Endothelial cell of umbilical vein (primary cell): ENCODE data around the gene PNMA6F. TPM values are rescaled to one million over a fixed set of nuclear protein-coding genes. Genes with fewer than 3 reads are reported as not detected.
"Not testable (repeated sequence)": the region's sequence is repeated elsewhere in the genome, so short reads cannot be mapped to it uniquely, and the experiment has no call there.

Experiments
- BruUV-seq: library from RNA; stranded (reverse); fragments of 400-500 nt; replicated peaks from 2 replicates; lab custom pipeline; 2021; lab: Mats Ljungman, UMichigan
- CTCF ChIA-PET: fragments of 300-600, 350-600 bp; sonication (Branson Sonifier 250); formaldehyde crosslinking; loops from one replicate; lab custom pipeline; 2021; ENCODE audit warnings: antibody characterized with exemption, inconsistent platforms; lab: Charles Lee
- POLR2A ChIA-PET: fragments of 300-600, 350-600 bp; sonication (Branson Sonifier 250); formaldehyde crosslinking; loops from one replicate; lab custom pipeline; 2021; ENCODE audit warnings: antibody characterized with exemption, inconsistent platforms; lab: Charles Lee
- DNase-seq: peaks from one replicate; pipeline ENCODE4 v3.0.0-alpha.2; 2011; ENCODE audit warnings: low read depth, low spot score
- FAIRE-seq: peaks from 2 replicates; lab custom pipeline; 2011; peaks lifted over from hg19 to GRCh38; lab: Jason Lieb, UNC
- H2AFZ ChIP-seq: 2 replicates; pipeline ENCODE4 v1.6.0; 2012; ENCODE audit warnings: low read depth, low read length, control low read depth, inconsistent platforms
- H3K27ac ChIP-seq: 2 replicates; pipeline ENCODE4 v1.5.1; 2011; ENCODE audit warnings: low read depth, mild to moderate bottlenecking, control low read depth, low read length, moderate library complexity; ENCODE audit not compliant: insufficient read depth
- H3K27me3 ChIP-seq, 2 experiments: 2 replicates each; pipeline versions ENCODE4 v1.6.0 to v1.6.1; 2011; ENCODE audit warnings: low read length in 2 of 2, mixed read lengths in 1 of 2; ENCODE audit not compliant: control insufficient read depth in 2 of 2, insufficient read depth in 2 of 2
- H3K36me3 ChIP-seq, 2 experiments: 2 replicates in 1 of 2; 3 replicates in 1 of 2; pipeline ENCODE4 v1.5.1; 2011; ENCODE audit warnings: low read length in 2 of 2, mild to moderate bottlenecking in 1 of 2, moderate library complexity in 1 of 2; ENCODE audit not compliant: control insufficient read depth in 2 of 2, insufficient read depth in 2 of 2; ENCODE audit errors: extremely low read depth in 1 of 2
- H3K4me1 ChIP-seq: 3 replicates; pipeline ENCODE4 v1.5.1; 2011; ENCODE audit warnings: mild to moderate bottlenecking, low read length; ENCODE audit not compliant: control insufficient read depth, insufficient read depth; ENCODE audit errors: extremely low read depth
- H3K4me2 ChIP-seq: 2 replicates; pipeline ENCODE4 v1.6.1; 2011; ENCODE audit warnings: low read length, control low read depth, mixed read lengths; ENCODE audit not compliant: insufficient read depth
- H3K4me3 ChIP-seq, 3 experiments: fragments of 200-600 bp in 1 of 3; sonication (generic), shearing (Covaris generic) in 1 of 3; replicated peaks in 1 of 3; 2 replicates each; pipeline ENCODE4 v1.5.1; 2011 to 2016; ENCODE audit warnings: control low read depth in 3 of 3, low read length in 3 of 3, mild to moderate bottlenecking in 2 of 3, inconsistent platforms in 1 of 3, low read depth in 1 of 3, moderate library complexity in 1 of 3; ENCODE audit not compliant: insufficient read depth in 1 of 3
- H3K79me2 ChIP-seq: 2 replicates; pipeline ENCODE4 v1.6.0; 2012; ENCODE audit warnings: low read length, inconsistent platforms; ENCODE audit not compliant: control insufficient read depth, insufficient read depth
- H3K9ac ChIP-seq: replicated peaks from 2 replicates; pipeline ENCODE3; 2011; ENCODE audit warnings: low read length, control low read depth; ENCODE audit not compliant: insufficient read depth; ENCODE audit errors: extremely low read depth
- H3K9me1 ChIP-seq: replicated peaks from 3 replicates; pipeline ENCODE4 v1.6.0; 2011; ENCODE audit warnings: mild to moderate bottlenecking, low read length; ENCODE audit not compliant: control insufficient read depth, insufficient read depth; ENCODE audit errors: extremely low read depth
- H3K9me3 ChIP-seq: replicated peaks from 2 replicates; pipeline ENCODE4 v1.5.1; 2012; ENCODE audit warnings: low read length, inconsistent platforms; ENCODE audit not compliant: control insufficient read depth, insufficient read depth
- H4K20me1 ChIP-seq: replicated peaks from 2 replicates; pipeline ENCODE3; 2011; ENCODE audit warnings: mild to moderate bottlenecking, low read length; ENCODE audit not compliant: control insufficient read depth, insufficient read depth; ENCODE audit errors: extremely low read depth
- EZH2 ChIP-seq: IDR thresholded peaks from 2 replicates; pipeline ENCODE4 v1.6.1; 2012; ENCODE audit warnings: borderline replicate concordance, low read depth, mild to moderate bottlenecking, moderate library complexity, low read length, inconsistent platforms; ENCODE audit not compliant: severe bottlenecking
- MYC ChIP-seq: IDR thresholded peaks from one replicate; pipeline ENCODE4 v1.6.1; 2011; ENCODE audit warnings: mild to moderate bottlenecking, low read depth, low read length
- dilution Hi-C: fragments of 300-500 bp; cut with MboI; formaldehyde crosslinking; loops from one replicate; pipeline ENCODE4 v1.15.0; 2019; ENCODE audit warnings: low sequenced_read_pairs; ENCODE audit not compliant: extremely low pct_ligation_motif_present
- intact Hi-C: fragments of 100-400 bp; cut with micrococcal nuclease; formaldehyde crosslinking; loops from one replicate; pipeline ENCODE4 v1.10.0; 2022
- polyA plus RNA-seq, 4 experiments: library from polyadenylated mRNA; depleted of rRNA in 3 of 4; stranded (reverse) in 3 of 4; unstranded in 1 of 4; fragments of >200 nt; gene quantifications; 2 replicates each; pipeline versions ENCODE4 v1.2.1 to v1.2.3, GENCODE V29; 2011 to 2012; ENCODE audit warnings: missing spikeins in 1 of 4
- total RNA-seq: library from RNA; stranded (reverse); gene quantifications from 2 replicates; pipeline ENCODE4 v1.2.3, GENCODE V29; 2021
- TF ChIP-seq, protein P1 (sequence below), 2 donors: IDR thresholded peaks; 1 replicate in 1 of 2; 2 replicates in 1 of 2; pipeline ENCODE4 v1.5.1; 2011; ENCODE audit warnings: low read length in 2 of 2, mild to moderate bottlenecking in 2 of 2, moderate library complexity in 2 of 2, control low read depth in 1 of 2, inconsistent platforms in 1 of 2, low read depth in 1 of 2; ENCODE audit not compliant: insufficient read depth in 1 of 2; ENCODE audit errors: extremely low read depth in 1 of 2
- TF ChIP-seq, protein P2 (sequence below): IDR thresholded peaks from 2 replicates; pipeline ENCODE4 v1.6.1; 2011; ENCODE audit not compliant: insufficient read depth, insufficient read length

The PNMA6F gene
- total and polyA plus RNA-seq, 2 donors (not counting 3 experiments of a cell fraction or from before 2014, with no cell fraction given): not detected

DNA sequence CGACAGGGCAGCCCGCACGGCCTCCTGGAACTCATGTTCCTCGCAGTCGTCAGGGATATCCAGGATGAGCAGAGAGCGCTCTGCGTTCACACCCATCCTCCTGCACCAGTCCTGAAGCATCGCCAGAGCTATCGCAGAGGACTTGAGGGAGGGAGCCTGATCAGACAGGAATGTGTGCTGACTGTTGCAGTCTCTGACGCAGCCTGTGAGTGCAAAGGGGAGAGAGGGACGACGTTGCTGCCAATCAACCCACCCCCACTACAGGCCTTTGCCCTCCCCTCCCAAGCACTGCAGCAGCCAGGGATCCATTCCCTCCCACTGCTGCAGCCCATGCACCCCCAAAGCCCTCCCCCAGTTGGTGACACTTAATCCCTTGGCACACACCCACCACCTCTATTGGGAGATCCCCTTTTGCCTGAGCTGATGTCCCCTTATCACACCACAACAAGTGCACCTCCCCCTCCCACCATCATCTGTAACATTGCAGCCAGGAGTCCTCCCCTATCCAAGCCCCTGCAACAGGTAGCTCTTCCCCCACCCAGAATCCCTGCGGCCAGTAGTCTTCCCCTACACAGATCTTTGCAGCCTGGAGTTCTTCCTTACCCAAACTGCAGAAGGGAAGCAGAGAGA lies 897 bp downstream of the PNMA6F start:
- FAIRE-seq (no peak), DNase-seq (no peak)
- no peaks in the 10 kb centered on the region for H3K36me3 ChIP-seq
- H3K79me2 ChIP-seq: no peaks in the 10 kb centered on the region
- H3K27ac ChIP-seq: no peak overlapping the region
- H3K9me3 ChIP-seq: no peaks in the 10 kb centered on the region
- H3K4me1 ChIP-seq: no peaks in the 10 kb centered on the region
- H3K4me2 ChIP-seq: no peak overlapping the region
- CTCF ChIA-PET: no interaction called here
- no peaks in the 10 kb centered on the region for H3K9me1 ChIP-seq
- H3K9ac ChIP-seq: no peak overlapping the region
- peaks cover 5 to 9% of the 10 kb centered on the region in 2 experiments for H3K27me3 ChIP-seq
- no peak overlapping the region for H3K4me3 ChIP-seq
- TF ChIP-seq, protein P1, sequence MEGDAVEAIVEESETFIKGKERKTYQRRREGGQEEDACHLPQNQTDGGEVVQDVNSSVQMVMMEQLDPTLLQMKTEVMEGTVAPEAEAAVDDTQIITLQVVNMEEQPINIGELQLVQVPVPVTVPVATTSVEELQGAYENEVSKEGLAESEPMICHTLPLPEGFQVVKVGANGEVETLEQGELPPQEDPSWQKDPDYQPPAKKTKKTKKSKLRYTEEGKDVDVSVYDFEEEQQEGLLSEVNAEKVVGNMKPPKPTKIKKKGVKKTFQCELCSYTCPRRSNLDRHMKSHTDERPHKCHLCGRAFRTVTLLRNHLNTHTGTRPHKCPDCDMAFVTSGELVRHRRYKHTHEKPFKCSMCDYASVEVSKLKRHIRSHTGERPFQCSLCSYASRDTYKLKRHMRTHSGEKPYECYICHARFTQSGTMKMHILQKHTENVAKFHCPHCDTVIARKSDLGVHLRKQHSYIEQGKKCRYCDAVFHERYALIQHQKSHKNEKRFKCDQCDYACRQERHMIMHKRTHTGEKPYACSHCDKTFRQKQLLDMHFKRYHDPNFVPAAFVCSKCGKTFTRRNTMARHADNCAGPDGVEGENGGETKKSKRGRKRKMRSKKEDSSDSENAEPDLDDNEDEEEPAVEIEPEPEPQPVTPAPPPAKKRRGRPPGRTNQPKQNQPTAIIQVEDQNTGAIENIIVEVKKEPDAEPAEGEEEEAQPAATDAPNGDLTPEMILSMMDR (IDR thresholded peaks at IDR 0.05; ENCODE audit: extremely low read depth in 1 of 2, insufficient read depth in 1 of 2, low read depth in 1 of 2, low read length in 2 of 2): no peak
- TF ChIP-seq, protein P2, sequence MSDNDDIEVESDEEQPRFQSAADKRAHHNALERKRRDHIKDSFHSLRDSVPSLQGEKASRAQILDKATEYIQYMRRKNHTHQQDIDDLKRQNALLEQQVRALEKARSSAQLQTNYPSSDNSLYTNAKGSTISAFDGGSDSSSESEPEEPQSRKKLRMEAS: no peak
- TF ChIP-seq MYC: no peak
- TF ChIP-seq EZH2: no peak
- no TSS peak for BruUV-seq
- no peaks in the 10 kb centered on the region for H4K20me1 ChIP-seq
- H2AFZ ChIP-seq: no peak overlapping the region
- intact Hi-C loops (no loop called here), dilution Hi-C loops (no loop called here)
- POLR2A ChIA-PET: interaction anchor here (0.7 kb wide), 1 partner anchor 156 kb away, joined by 4 read pairs; no protein-coding TSS in a partner anchor

DNA sequence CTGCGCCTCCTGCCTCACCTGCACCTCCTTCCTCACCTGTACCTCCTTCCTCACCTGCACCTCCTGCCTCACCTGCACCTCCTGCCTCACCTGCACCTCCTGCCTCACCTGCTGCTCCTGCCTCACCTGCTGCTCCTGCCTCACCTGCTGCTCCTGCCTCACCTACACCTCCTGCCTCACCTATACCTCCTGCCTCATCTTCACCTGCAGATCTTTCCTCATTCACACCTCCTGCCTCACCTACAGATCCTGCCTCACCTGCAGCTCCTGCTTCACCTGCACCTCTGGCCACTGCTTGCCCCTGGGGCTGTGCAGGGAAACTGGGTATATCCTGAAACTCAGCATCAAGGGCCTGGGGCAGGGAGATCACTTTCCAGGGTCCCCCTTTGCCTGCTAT lies 1.5 kb downstream of the PNMA6F start:
- CTCF ChIA-PET, H3K27me3 ChIP-seq, FAIRE-seq, dilution Hi-C loops, POLR2A ChIA-PET, BruUV-seq, H3K36me3 ChIP-seq, H2AFZ ChIP-seq, intact Hi-C loops, DNase-seq, H3K9me3 ChIP-seq, H3K79me2 ChIP-seq, H3K27ac ChIP-seq, H4K20me1 ChIP-seq, H3K4me2 ChIP-seq, H3K9me1 ChIP-seq, H3K9ac ChIP-seq, H3K4me3 ChIP-seq, H3K4me1 ChIP-seq: not testable (repeated sequence)
